ENCODE measurements around the gene ZNG1C. TPM values are rescaled to one million over a fixed set of nuclear protein-coding genes. Genes with fewer than 3 reads are reported as not detected.
"Not testable (repeated sequence)": the region's sequence is repeated elsewhere in the genome, so short reads cannot be mapped to it uniquely, and the experiment has no call there.

The ZNG1C gene
- total RNA-seq (41.1 and 41.7 TPM in 2 replicates), polyA plus RNA-seq (47.5 and 49.3 TPM in 2 replicates)

- H3K27me3 ChIP-seq; H4K20me1 ChIP-seq (ENCODE audit: insufficient read depth, poor library complexity, severe bottlenecking); H3K79me2 ChIP-seq; H3K4me1 ChIP-seq (ENCODE audit: insufficient read depth); H3K4me3 ChIP-seq; H3K27ac ChIP-seq; H3K9me2 ChIP-seq (replicated peaks; ENCODE audit: insufficient read depth); DNase-seq (ENCODE audit: low spot score); H2AFZ ChIP-seq; H3K4me2 ChIP-seq; H3K36me3 ChIP-seq (replicated peaks; ENCODE audit: insufficient read depth, low read depth); H3K9me3 ChIP-seq (ENCODE audit: low read depth): not testable (repeated sequence)
- WGBS (ENCODE audit: low lambda C conversion rate, missing lambda C conversion rate): no CpG with 5 or more reads among the region's 32 CpGs
These were observed at the start of gene ZNG1C for GRCh38 chr9:68241683-68242082. ZNG1C (plus strand) TSS chr9:68241983; CDS start chr9:68242032, 49 bp downstream.

GRCh38 chr9:68242437-68242836 is 654 bp downstream of the ZNG1C start:
- H3K9me2 ChIP-seq (replicated peaks; ENCODE audit: insufficient read depth); H3K4me1 ChIP-seq (ENCODE audit: insufficient read depth); H3K27ac ChIP-seq; H2AFZ ChIP-seq; H3K4me3 ChIP-seq; DNase-seq (ENCODE audit: low spot score); H4K20me1 ChIP-seq (ENCODE audit: insufficient read depth, poor library complexity, severe bottlenecking); H3K79me2 ChIP-seq; H3K27me3 ChIP-seq; H3K36me3 ChIP-seq (replicated peaks; ENCODE audit: insufficient read depth, low read depth); H3K4me2 ChIP-seq; H3K9me3 ChIP-seq (ENCODE audit: low read depth): not testable (repeated sequence)
- WGBS (ENCODE audit: low lambda C conversion rate, missing lambda C conversion rate): no CpG with 5 or more reads among the region's 11 CpGs

GRCh38 chr9:68281041-68281440 is 39.3 kb downstream of the ZNG1C start:
- WGBS (ENCODE audit: low lambda C conversion rate, missing lambda C conversion rate): 88% methylated on average over 11 of the region's 16 CpGs
- not testable (repeated sequence) for H3K4me1 ChIP-seq (ENCODE audit: insufficient read depth); H4K20me1 ChIP-seq (ENCODE audit: insufficient read depth, poor library complexity, severe bottlenecking); H3K9me3 ChIP-seq (ENCODE audit: low read depth); H3K4me3 ChIP-seq; DNase-seq (ENCODE audit: low spot score); H3K79me2 ChIP-seq; H3K27me3 ChIP-seq; H3K9me2 ChIP-seq (replicated peaks; ENCODE audit: insufficient read depth); H3K4me2 ChIP-seq; H3K27ac ChIP-seq; H2AFZ ChIP-seq; H3K36me3 ChIP-seq (replicated peaks; ENCODE audit: insufficient read depth, low read depth)

- H3K4me3 ChIP-seq; H3K27ac ChIP-seq; H4K20me1 ChIP-seq (ENCODE audit: insufficient read depth, poor library complexity, severe bottlenecking); H3K4me1 ChIP-seq (ENCODE audit: insufficient read depth); DNase-seq (ENCODE audit: low spot score); H2AFZ ChIP-seq; H3K4me2 ChIP-seq; H3K9me2 ChIP-seq (replicated peaks; ENCODE audit: insufficient read depth); H3K27me3 ChIP-seq; H3K36me3 ChIP-seq (replicated peaks; ENCODE audit: insufficient read depth, low read depth); H3K79me2 ChIP-seq; H3K9me3 ChIP-seq (ENCODE audit: low read depth): not testable (repeated sequence)
- 4% methylated on average over 4 of the region's 15 CpGs for WGBS (ENCODE audit: low lambda C conversion rate, missing lambda C conversion rate)
These were observed 60.8 kb downstream of the ZNG1C start, which contains the start of gene FOXD4L3 for GRCh38 chr9:68302567-68302966. FOXD4L3 (plus strand) TSS chr9:68302867; CDS start chr9:68302952, 85 bp downstream.

GRCh38 chr9:68303771-68304170 is 62.0 kb downstream of the ZNG1C start:
- H3K9me3 ChIP-seq (ENCODE audit: low read depth); H2AFZ ChIP-seq; H4K20me1 ChIP-seq (ENCODE audit: insufficient read depth, poor library complexity, severe bottlenecking); H3K36me3 ChIP-seq (replicated peaks; ENCODE audit: insufficient read depth, low read depth); H3K4me1 ChIP-seq (ENCODE audit: insufficient read depth); H3K27me3 ChIP-seq; H3K4me3 ChIP-seq; H3K79me2 ChIP-seq; H3K27ac ChIP-seq; H3K4me2 ChIP-seq; DNase-seq (ENCODE audit: low spot score); H3K9me2 ChIP-seq (replicated peaks; ENCODE audit: insufficient read depth): not testable (repeated sequence)
- TF ChIP-seq EZH2 (IDR thresholded peaks at IDR 0.05; ENCODE audit: borderline replicate concordance): peak; percentile 47
- no CpG with 5 or more reads among the region's 30 CpGs for WGBS (ENCODE audit: low lambda C conversion rate, missing lambda C conversion rate)

GRCh38 chr9:68304212-68304611 is 62.4 kb downstream of the ZNG1C start:
- 14% methylated on average over 11 of the region's 21 CpGs for WGBS (ENCODE audit: low lambda C conversion rate, missing lambda C conversion rate)
- H3K79me2 ChIP-seq; H3K27ac ChIP-seq; H3K9me3 ChIP-seq (ENCODE audit: low read depth); H3K4me2 ChIP-seq; H3K36me3 ChIP-seq (replicated peaks; ENCODE audit: insufficient read depth, low read depth); H3K9me2 ChIP-seq (replicated peaks; ENCODE audit: insufficient read depth); H3K27me3 ChIP-seq; H2AFZ ChIP-seq; H4K20me1 ChIP-seq (ENCODE audit: insufficient read depth, poor library complexity, severe bottlenecking); DNase-seq (ENCODE audit: low spot score); H3K4me3 ChIP-seq; H3K4me1 ChIP-seq (ENCODE audit: insufficient read depth): not testable (repeated sequence)
- TF ChIP-seq EZH2 (IDR thresholded peaks at IDR 0.05; ENCODE audit: borderline replicate concordance): peak; percentile 44
